HG03571 (cell line): ENCODE data around the gene PRR14.
"Not testable (repeated sequence)": the region's sequence is repeated elsewhere in the genome, so short reads cannot be mapped to it uniquely, and the experiment has no call there.

ENCODE experiments used
- ATAC-seq: cut with Tn5 transposase; IDR thresholded peaks from one replicate; pipeline ENCODE4 v1.9.1; 2021; ENCODE audit not compliant: unreplicated experiment

PRR14 gene

GRCh38 chr16:30688701-30689100 is 37.9 kb downstream of the PRR14 start:
- ATAC-seq = no peak

DNA sequence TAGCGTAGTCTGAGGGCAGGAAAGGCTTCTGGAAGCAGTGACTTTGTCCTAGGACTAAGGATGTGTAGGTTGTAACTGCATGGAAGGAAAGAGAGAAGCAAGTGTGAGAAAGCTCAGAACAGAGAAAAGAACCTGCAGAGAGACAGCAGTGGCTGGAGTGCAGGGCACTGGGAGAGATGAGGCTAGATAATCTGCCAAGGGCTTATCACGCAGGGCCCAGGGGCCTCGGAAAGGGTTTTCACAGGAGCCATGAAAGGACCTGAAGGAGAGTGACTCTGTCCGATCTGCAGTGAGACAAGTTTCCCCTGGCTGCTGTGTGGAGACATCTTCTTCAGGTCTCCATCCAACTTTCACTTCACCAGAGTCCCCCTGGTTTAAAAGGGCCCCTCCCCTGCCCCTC is 41.1 kb downstream of the PRR14 start:
- no peak for ATAC-seq

- ATAC-seq = no peak
Measured at GRCh38 chr16:30692396-30693064, 41.8 kb downstream of the PRR14 start.

- ATAC-seq = no peak
Measured at GRCh38 chr16:30694926-30695693, 44.4 kb downstream of the PRR14 start.

- ATAC-seq = not testable (repeated sequence)
Measured at GRCh38 chr16:30696646-30697045, 45.9 kb downstream of the PRR14 start.

DNA sequence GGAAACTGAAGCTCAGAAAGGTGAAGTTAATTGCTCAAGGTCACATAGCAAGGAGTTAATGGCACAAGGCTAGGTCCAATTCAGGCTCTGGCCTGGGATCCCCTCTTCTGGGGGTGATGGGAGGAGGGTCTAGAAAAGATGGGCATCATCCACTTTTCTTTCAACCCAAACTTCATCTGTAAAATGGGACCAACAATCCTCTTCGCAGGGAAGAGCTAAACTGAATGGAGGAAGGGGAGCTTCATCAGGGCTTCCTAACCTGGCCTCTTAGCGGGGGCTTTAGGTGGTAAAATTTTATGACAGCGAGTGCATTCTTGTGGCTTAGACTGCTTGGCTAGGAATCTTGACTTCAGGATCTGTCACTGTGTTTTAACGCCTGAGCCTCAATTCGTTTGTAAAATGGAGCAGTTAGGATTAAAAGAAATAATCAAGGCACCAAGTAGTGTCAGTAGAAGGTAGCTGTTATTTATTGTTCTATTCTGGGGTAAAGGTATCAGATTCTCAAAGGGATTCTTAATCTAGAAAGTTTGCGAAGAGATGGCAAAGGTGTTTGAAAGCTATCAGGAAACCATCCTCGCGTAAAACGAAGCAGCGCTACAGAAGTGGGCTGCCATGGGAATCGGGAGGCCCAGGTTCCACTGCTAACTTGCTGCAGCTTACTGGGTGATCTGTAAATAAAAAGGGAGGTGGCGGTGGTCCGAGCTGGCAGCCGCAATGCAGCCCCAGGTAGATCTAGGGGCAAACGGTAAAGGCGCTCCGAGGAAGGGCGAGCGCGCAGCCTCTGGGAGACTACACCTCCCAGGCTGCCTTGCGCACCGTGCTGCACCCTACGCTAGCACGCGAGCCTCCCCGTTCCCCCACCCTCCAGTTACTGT is 46.7 kb downstream of the PRR14 start:
- ATAC-seq = peak; percentile 76

- ATAC-seq = peak; percentile 55
Measured at GRCh38 chr16:30698139-30698815, 47.5 kb downstream of the PRR14 start.

GRCh38 chr16:30698816-30699614 is 48.3 kb downstream of the PRR14 start, which contains the start of gene SRCAP:
Gene SRCAP, plus strand, starts transcription at chr16:30699171. Its CDS starts 1,654 bp downstream, at chr16:30700825.
- ATAC-seq = peak; percentile 22

GRCh38 chr16:30699615-30700099 is 48.9 kb downstream of the PRR14 start:
- no peak for ATAC-seq

GRCh38 chr16:30700491-30700890 is 49.7 kb downstream of the PRR14 start:
- ATAC-seq = no peak

DNA sequence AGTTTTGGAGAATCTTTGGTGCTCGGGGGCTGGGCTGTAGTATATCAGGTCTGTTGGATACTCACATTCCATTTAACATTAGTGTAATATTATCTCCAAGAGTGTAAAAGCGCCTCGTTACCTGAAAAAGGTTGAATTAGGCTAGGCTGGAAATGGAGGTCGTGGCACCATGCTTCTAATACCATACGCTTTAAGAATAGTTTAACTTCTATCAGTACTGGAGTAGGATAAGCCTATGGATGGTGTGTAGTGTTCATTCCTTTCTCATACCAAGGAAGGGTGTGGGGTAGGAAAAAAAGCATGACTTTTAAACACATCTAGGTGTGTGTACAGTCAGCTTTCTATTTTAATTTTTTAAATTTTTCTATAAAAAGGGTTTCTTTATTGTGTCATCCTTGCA is 50.2 kb downstream of the PRR14 start:
- ATAC-seq = no peak

- not testable (repeated sequence) for ATAC-seq
Measured at GRCh38 chr16:30703071-30703470, 52.3 kb downstream of the PRR14 start.

GRCh38 chr16:30703971-30704370 is 53.2 kb downstream of the PRR14 start:
- no peak for ATAC-seq
